Activated CD4-positive, alpha-beta T cell treated with anti-CD3 and anti-CD28 coated beads, Interleukin-2, amount 50 U/mL, for 48 hours (primary cell): Measurements from ENCODE around the gene TSHR.

Source experiments
- DNase-seq, 2 experiments: peaks; one replicate each; pipeline ENCODE4 v3.0.0-alpha.2; 2020

The TSHR gene

DNA sequence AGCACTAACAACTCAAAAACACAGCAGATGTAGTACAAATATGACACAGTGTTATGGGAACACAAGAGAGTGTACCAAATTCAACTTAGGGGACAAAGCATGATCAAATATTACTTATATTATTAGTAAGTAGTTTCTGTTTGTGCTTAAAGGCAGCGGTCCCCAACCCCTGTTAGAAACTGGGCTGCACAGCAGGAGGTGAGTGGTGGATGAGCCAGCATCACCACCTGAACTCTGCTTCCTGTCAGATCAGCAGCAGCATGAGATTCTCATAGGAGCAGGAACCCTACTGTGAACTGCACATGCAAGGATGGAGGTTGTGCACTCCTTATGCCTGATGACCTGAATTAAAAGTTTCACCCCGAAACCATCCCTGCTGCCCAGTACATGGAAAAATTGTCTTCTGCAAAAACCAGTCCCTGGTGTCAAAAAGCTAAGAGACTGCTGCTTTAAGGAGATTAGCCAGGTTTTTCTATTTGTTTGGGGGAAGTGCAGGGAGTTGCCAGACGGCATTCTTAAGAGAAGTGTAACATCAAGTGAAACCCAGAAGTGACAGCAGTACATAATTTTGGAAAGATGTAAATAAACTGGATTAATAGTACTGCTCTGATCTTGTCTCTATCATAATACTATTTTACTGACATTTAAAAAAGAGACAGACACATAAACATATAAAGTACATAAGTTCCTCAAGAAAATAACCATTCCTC, 238.7 kb downstream of the TSHR start:
- peak; percentile 10 to 25 for DNase-seq
